Tibial artery (tissue), 4 donors: Measurements from ENCODE around the gene CAMKMT.
A peak's percentile ranks its signal among the peaks of the same experiment; 100 is the strongest.

Source experiments
- DNase-seq, 2 donors: peaks; one replicate each; pipeline ENCODE4 v3.0.0-alpha.2; 2019
- H3K27ac ChIP-seq, 2 donors: fragments of 200-600 bp; sonication (generic) in 1 of 2; 1 replicate in 1 of 2; 2 replicates in 1 of 2; pipeline ENCODE4 v1.5.1; 2018 to 2019; ENCODE audit warnings: mild to moderate bottlenecking in 1 of 2
- H3K27me3 ChIP-seq, 2 donors: fragments of 200-600 bp; sonication (generic) in 1 of 2; one replicate each; pipeline versions ENCODE4 v1.5.1 to v1.6.0; 2016 to 2019
- H3K36me3 ChIP-seq, 3 donors: fragments of 200-600 bp; sonication (generic) in 2 of 3; one replicate each; pipeline ENCODE4 v1.5.1; 2016 to 2019; ENCODE audit warnings: mild to moderate bottlenecking in 2 of 3
- H3K4me1 ChIP-seq, 4 donors: fragments of 200-600 bp; sonication (generic) in 2 of 4; 1 replicate in 3 of 4; 2 replicates in 1 of 4; pipeline ENCODE4 v1.5.1; 2016 to 2019
- H3K4me3 ChIP-seq, 2 donors: fragments of 200-600 bp; sonication (generic) in 1 of 2; 1 replicate in 1 of 2; 2 replicates in 1 of 2; pipeline ENCODE4 v1.5.1; 2018 to 2019; ENCODE audit warnings: mild to moderate bottlenecking in 2 of 2
- H3K9me3 ChIP-seq, 3 donors: fragments of 200-600 bp; sonication (generic) in 1 of 3; one replicate each; pipeline ENCODE4 v1.5.1; 2016 to 2019
- intact Hi-C: fragments of 100-400 bp; cut with DNase I; formaldehyde crosslinking; loops from one replicate; pipeline ENCODE4 v1.15.0; 2023; ENCODE audit warnings: low total_unique reads
- TF ChIP-seq, protein P1 (sequence below), 2 experiments: fragments of 200-600 bp in 1 of 2; fragments of 450-650 bp in 1 of 2; IDR thresholded peaks; one replicate each; pipeline ENCODE4 v1.5.1; 2017 to 2019; ENCODE audit warnings: antibody characterized with exemption in 2 of 2, mild to moderate bottlenecking in 1 of 2, moderate library complexity in 1 of 2

The CAMKMT gene

DNA sequence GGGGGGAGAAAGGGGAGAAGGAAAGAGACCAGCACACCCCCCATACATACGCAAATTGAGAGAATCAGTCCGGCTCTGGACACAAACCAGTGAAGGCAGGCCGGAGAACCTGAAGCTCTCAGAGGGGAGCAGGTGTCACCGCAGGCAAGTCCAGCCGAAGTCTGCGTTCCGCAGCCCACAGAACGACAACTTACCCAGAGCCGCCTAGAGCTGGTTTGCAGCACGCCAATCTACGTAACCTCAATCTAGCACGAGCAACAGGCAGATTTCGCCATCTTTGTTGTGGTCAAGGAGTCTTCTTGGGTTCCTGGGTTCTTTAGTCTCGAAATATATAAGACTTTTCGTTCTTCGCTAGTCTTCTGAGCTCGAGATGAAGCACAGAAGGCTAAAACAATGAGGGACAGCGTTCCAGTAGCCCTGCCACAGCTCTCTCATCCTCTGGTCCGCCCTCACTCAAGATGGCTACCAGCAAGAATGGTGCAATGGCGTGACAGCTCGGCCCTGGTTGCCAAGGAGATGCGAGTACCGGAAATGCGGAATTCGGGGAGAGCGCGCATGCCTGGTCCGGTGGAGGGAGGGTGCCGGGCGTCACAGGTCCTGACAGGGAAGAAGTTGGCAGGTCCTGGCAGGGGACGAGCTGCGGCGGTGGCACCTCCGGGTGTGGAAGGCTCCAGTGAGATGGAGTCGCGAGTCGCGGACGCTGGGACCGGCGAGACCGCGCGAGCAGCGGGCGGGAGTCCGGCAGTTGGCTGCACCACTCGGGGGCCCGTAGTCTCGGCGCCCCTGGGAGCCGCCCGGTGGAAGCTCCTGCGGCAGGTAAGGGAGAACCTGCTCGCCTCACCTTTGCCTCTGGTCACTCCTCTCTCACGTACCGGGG is at the start of gene CAMKMT, which contains the start of gene PREPL:
Gene CAMKMT (plus strand): TSS at position 618 of the 877 bp plus-strand sequence.
Gene PREPL (minus strand): TSS at position 165 of the 877 bp plus-strand sequence. CDS start 15,152 bp downstream, outside the sequence.
- TF ChIP-seq, protein P1, sequence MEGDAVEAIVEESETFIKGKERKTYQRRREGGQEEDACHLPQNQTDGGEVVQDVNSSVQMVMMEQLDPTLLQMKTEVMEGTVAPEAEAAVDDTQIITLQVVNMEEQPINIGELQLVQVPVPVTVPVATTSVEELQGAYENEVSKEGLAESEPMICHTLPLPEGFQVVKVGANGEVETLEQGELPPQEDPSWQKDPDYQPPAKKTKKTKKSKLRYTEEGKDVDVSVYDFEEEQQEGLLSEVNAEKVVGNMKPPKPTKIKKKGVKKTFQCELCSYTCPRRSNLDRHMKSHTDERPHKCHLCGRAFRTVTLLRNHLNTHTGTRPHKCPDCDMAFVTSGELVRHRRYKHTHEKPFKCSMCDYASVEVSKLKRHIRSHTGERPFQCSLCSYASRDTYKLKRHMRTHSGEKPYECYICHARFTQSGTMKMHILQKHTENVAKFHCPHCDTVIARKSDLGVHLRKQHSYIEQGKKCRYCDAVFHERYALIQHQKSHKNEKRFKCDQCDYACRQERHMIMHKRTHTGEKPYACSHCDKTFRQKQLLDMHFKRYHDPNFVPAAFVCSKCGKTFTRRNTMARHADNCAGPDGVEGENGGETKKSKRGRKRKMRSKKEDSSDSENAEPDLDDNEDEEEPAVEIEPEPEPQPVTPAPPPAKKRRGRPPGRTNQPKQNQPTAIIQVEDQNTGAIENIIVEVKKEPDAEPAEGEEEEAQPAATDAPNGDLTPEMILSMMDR (IDR thresholded peaks at IDR 0.05) = peak in 1 of 2 experiments; percentile 6
- Histone ChIP-seq H3K4me1 (peaks cover 0 to 46% (median 22%) of the 10 kb centered on the region in 4 donors), H3K27me3 (no peaks in the 10 kb centered on the region), H3K36me3 (no peaks in the 10 kb centered on the region), H3K4me3 (peak within 1 kb of the TSS; percentile 85 to 91), H3K27ac (peak within 1 kb of the TSS; percentile 95 to 97), H3K9me3 (no peaks in the 10 kb centered on the region)
- intact Hi-C loops = no loop called here
- DNase-seq = peak; percentile 98 to 99

- TF ChIP-seq, protein P1 (IDR thresholded peaks at IDR 0.05) = no peak
- H3K9me3 ChIP-seq = peaks cover 0 to 19% (median 17%) of the 10 kb centered on the region in 3 donors
- H3K27me3 ChIP-seq = no peaks in the 10 kb centered on the region
- no peak for DNase-seq
- intact Hi-C loops = no loop called here
- H3K4me1 ChIP-seq = no peaks in the 10 kb centered on the region
- H3K4me3 ChIP-seq = no peak overlapping the region
- H3K27ac ChIP-seq = no peak overlapping the region
- H3K36me3 ChIP-seq = peaks cover 65 to 74% (median 70%) of the 10 kb centered on the region in 3 donors
Measured at GRCh38 chr2:44314362-44314761, 47.4 kb upstream of the CAMKMT start.

- H3K4me1 ChIP-seq = no peaks in the 10 kb centered on the region
- no peak overlapping the region for H3K4me3 ChIP-seq
- peaks cover 0 to 3% (median under 1%) of the 10 kb centered on the region in 3 donors for H3K9me3 ChIP-seq
- intact Hi-C loops = no loop called here
- TF ChIP-seq, protein P1 (IDR thresholded peaks at IDR 0.05) = no peak
- H3K27ac ChIP-seq = no peak overlapping the region
- H3K27me3 ChIP-seq = no peaks in the 10 kb centered on the region
- DNase-seq = no peak
- peaks cover 71 to 80% (median 77%) of the 10 kb centered on the region in 3 donors for H3K36me3 ChIP-seq
Measured at GRCh38 chr2:44315945-44316344, 45.8 kb upstream of the CAMKMT start.

- DNase-seq = no peak
- H3K27ac ChIP-seq = no peak overlapping the region
- TF ChIP-seq, protein P1 (IDR thresholded peaks at IDR 0.05) = no peak
- intact Hi-C loops = no loop called here
- H3K4me3 ChIP-seq = no peak overlapping the region
- H3K4me1 ChIP-seq = peaks cover 0 to 17% (median 12%) of the 10 kb centered on the region in 4 donors
- peaks cover 59 to 73% (median 62%) of the 10 kb centered on the region in 3 donors for H3K36me3 ChIP-seq
- no peaks in the 10 kb centered on the region for H3K27me3 ChIP-seq
- H3K9me3 ChIP-seq = no peaks in the 10 kb centered on the region
Measured at GRCh38 chr2:44320832-44321231, 40.9 kb upstream of the CAMKMT start.

GRCh38 chr2:44321360-44321759 is 40.4 kb upstream of the CAMKMT start:
- H3K27ac ChIP-seq = no peak overlapping the region
- TF ChIP-seq, protein P1 (IDR thresholded peaks at IDR 0.05) = no peak
- intact Hi-C loops = no loop called here
- H3K9me3 ChIP-seq = no peaks in the 10 kb centered on the region
- no peak for DNase-seq
- peaks cover 0 to 22% (median 16%) of the 10 kb centered on the region in 4 donors for H3K4me1 ChIP-seq
- no peaks in the 10 kb centered on the region for H3K27me3 ChIP-seq
- H3K36me3 ChIP-seq = peaks cover 56 to 68% (median 59%) of the 10 kb centered on the region in 3 donors
- no peak overlapping the region for H3K4me3 ChIP-seq
